OCI-LY7 (cell line): ENCODE results near the gene DENND1A. TPM values are rescaled to one million over a fixed set of nuclear protein-coding genes. Genes with fewer than 3 reads are reported as not detected.

ENCODE experiments used
- BruUV-seq: library from RNA; stranded (reverse); fragments of 400-500 nt; replicated peaks from 2 replicates; lab custom pipeline; 2021; lab: Mats Ljungman, UMichigan
- CTCF ChIA-PET: fragments of 300-600 bp; sonication (Branson Sonifier 250); formaldehyde crosslinking; loops from one replicate; lab custom pipeline; 2022; ENCODE audit warnings: antibody characterized with exemption; ENCODE audit not compliant: unreplicated experiment; lab: Charles Lee
- POLR2A ChIA-PET: fragments of 300-600 bp; sonication (Branson Sonifier 250); formaldehyde crosslinking; loops from one replicate; lab custom pipeline; 2022; ENCODE audit warnings: antibody characterized with exemption; lab: Charles Lee
- DNase-seq: peaks from one replicate; pipeline ENCODE4 v3.0.0-alpha.2; 2015; ENCODE audit warnings: low spot score
- H2AFZ ChIP-seq: fragments of 200-600 bp; sonication (generic), shearing (Covaris generic); 2 replicates; pipeline ENCODE4 v1.6.1; 2014; ENCODE audit warnings: mild to moderate bottlenecking, antibody characterized with exemption, low read length, moderate library complexity
- H3K27ac ChIP-seq: fragments of 200-600 bp; sonication (generic); 2 replicates; pipeline ENCODE4 v1.5.1; 2014; ENCODE audit warnings: mixed run types, low read depth, mild to moderate bottlenecking, moderate library complexity, low read length, inconsistent platforms; ENCODE audit not compliant: poor library complexity, severe bottlenecking
- H3K36me3 ChIP-seq: fragments of 200-600 bp; sonication (generic); 2 replicates; pipeline ENCODE4 v1.6.1; 2014; ENCODE audit warnings: mild to moderate bottlenecking, antibody characterized with exemption, low read length, moderate library complexity, mixed read lengths; ENCODE audit not compliant: insufficient read depth
- H3K4me1 ChIP-seq: fragments of 200-600 bp; sonication (generic); 2 replicates; pipeline ENCODE4 v1.5.1; 2014; ENCODE audit warnings: mild to moderate bottlenecking, low read length; ENCODE audit not compliant: insufficient read depth, poor library complexity, severe bottlenecking
- H3K4me2 ChIP-seq: fragments of 200-600 bp; sonication (generic); 2 replicates; pipeline ENCODE4 v1.6.1; 2014; ENCODE audit warnings: mild to moderate bottlenecking, low read length
- H3K4me3 ChIP-seq: fragments of 200-600 bp; sonication (generic); 2 replicates; pipeline ENCODE4 v1.5.1; 2014; ENCODE audit warnings: mild to moderate bottlenecking, low read depth, low read length; ENCODE audit not compliant: poor library complexity, severe bottlenecking
- H3K79me2 ChIP-seq: fragments of 200-600 bp; sonication (generic); 2 replicates; pipeline ENCODE4 v1.6.1; 2016; ENCODE audit warnings: low read depth, mild to moderate bottlenecking, low read length, moderate library complexity, mixed read lengths; ENCODE audit not compliant: insufficient read depth
- H3K9me2 ChIP-seq: fragments of 200-600 bp; sonication (generic); 2 replicates; pipeline ENCODE4 v1.6.1; 2016; ENCODE audit warnings: mild to moderate bottlenecking, low read length, mixed read lengths; ENCODE audit not compliant: insufficient read depth
- H3K9me3 ChIP-seq: fragments of 200-600 bp; sonication (generic); 2 replicates; pipeline ENCODE4 v1.6.1; 2014; ENCODE audit warnings: mild to moderate bottlenecking, mixed run types, low read length, mixed read lengths
- H4K20me1 ChIP-seq: fragments of 200-600 bp; sonication (generic); 2 replicates; pipeline ENCODE4 v1.6.1; 2014; ENCODE audit warnings: mild to moderate bottlenecking, antibody characterized with exemption, low read length, moderate library complexity, mixed read lengths; ENCODE audit not compliant: insufficient read depth
- CTCF ChIP-seq: fragments of 200-600 bp; sonication (generic); conservative IDR thresholded peaks from 2 replicates; pipeline ENCODE4 v1.5.1; 2014; ENCODE audit warnings: mild to moderate bottlenecking, antibody characterized with exemption, low read length, moderate library complexity, mixed read lengths
- EZH2phosphoT487 ChIP-seq: fragments of 200-600 bp; sonication (generic); IDR thresholded peaks from 2 replicates; pipeline ENCODE4 v1.6.1; 2018; ENCODE audit warnings: low read depth, borderline replicate concordance, mild to moderate bottlenecking, mixed run types, antibody characterized with exemption, low read length, moderate library complexity, mixed read lengths
- intact Hi-C: fragments of 100-400 bp; cut with micrococcal nuclease; formaldehyde crosslinking; loops from one replicate; pipeline ENCODE4 v1.10.0; 2022; ENCODE audit not compliant: unreplicated experiment
- total RNA-seq, 2 experiments: library from RNA; depleted of rRNA in 1 of 2; stranded (reverse); fragments of >200 nt in 1 of 2; shearing (Covaris generic) in 1 of 2; gene quantifications; 2 replicates each; pipeline ENCODE4 v1.2.3, GENCODE V29; 2014 to 2022

DENND1A gene
- total RNA-seq, 2 experiments from 2014 or later, result 17.9 to 36.3 TPM

- Histone ChIP-seq H3K79me2 (no peaks in the 10 kb centered on the region), H3K9me3 (no peaks in the 10 kb centered on the region), H4K20me1 (no peaks in the 10 kb centered on the region), H3K27ac (no peak overlapping the region), H3K36me3 (no peaks in the 10 kb centered on the region), H3K9me2 (no peaks in the 10 kb centered on the region), H3K4me3 (no peak overlapping the region), H2AFZ (no peak overlapping the region), H3K4me2 (no peak overlapping the region), H3K4me1 (no peaks in the 10 kb centered on the region)
- BruUV-seq, result no TSS peak
- CTCF ChIA-PET, result interaction anchor here (0.6 kb wide), 1 partner anchor 77 kb away, joined by 3 read pairs; no protein-coding TSS in a partner anchor
- intact Hi-C loops, result no loop called here
- DNase-seq, result no peak
- POLR2A ChIA-PET, result interaction anchor here (0.6 to 0.7 kb wide), 2 partner anchors 53 to 608 kb away, joined by 3 read pairs; no protein-coding TSS in a partner anchor
- TF ChIP-seq CTCF, result no peak
- TF ChIP-seq EZH2phosphoT487, result no peak
These were observed 519.5 kb downstream of the DENND1A start for GRCh38 chr9:123410281-123410910.

GRCh38 chr9:123408313-123409262 is 521.3 kb downstream of the DENND1A start:
- no peak overlapping the region for H3K4me3 ChIP-seq
- no peak overlapping the region for H2AFZ ChIP-seq
- no TSS peak for BruUV-seq
- no peaks in the 10 kb centered on the region for H4K20me1 ChIP-seq
- H3K36me3 ChIP-seq, result no peaks in the 10 kb centered on the region
- no peaks in the 10 kb centered on the region for H3K79me2 ChIP-seq
- intact Hi-C loops, result no loop called here
- H3K4me2 ChIP-seq, result no peak overlapping the region
- DNase-seq, result no peak
- no peak for TF ChIP-seq CTCF
- no peak for TF ChIP-seq EZH2phosphoT487
- ChIA-PET POLR2A (interaction anchor here (0.6 kb wide), 1 partner anchor 753 kb away, joined by 3 read pairs; no protein-coding TSS in a partner anchor), CTCF (no interaction called here)
- H3K4me1 ChIP-seq, result no peaks in the 10 kb centered on the region
- H3K9me3 ChIP-seq, result no peaks in the 10 kb centered on the region
- no peak overlapping the region for H3K27ac ChIP-seq
- H3K9me2 ChIP-seq, result no peaks in the 10 kb centered on the region
